H9 (cell line): ENCODE measurements around the gene CTSA. TPM values are rescaled to one million over a fixed set of nuclear protein-coding genes. Genes with fewer than 3 reads are reported as not detected.

Experiments
- DNase-seq: peaks from one replicate; pipeline ENCODE4 v3.0.0-alpha.2; 2017
- H2AFZ ChIP-seq: one replicate; pipeline ENCODE4 v1.6.1; 2013; ENCODE audit warnings: mild to moderate bottlenecking, low read length, control low read depth, moderate library complexity
- H2AK5ac ChIP-seq: 2 replicates; pipeline ENCODE4 v1.6.1; 2013; ENCODE audit warnings: low read length, control low read depth, mixed read lengths; ENCODE audit not compliant: insufficient read length
- H2BK120ac ChIP-seq: one replicate; pipeline ENCODE4 v1.6.1; 2013; ENCODE audit warnings: low read depth, mild to moderate bottlenecking, low read length, control low read depth, inconsistent platforms; ENCODE audit not compliant: poor library complexity, severe bottlenecking
- H2BK12ac ChIP-seq: 2 replicates; pipeline ENCODE4 v1.6.1; 2013; ENCODE audit warnings: low read length, control low read depth, mixed read lengths, low read depth; ENCODE audit not compliant: insufficient read length
- H2BK15ac ChIP-seq: 2 replicates; pipeline ENCODE4 v1.6.1; 2013; ENCODE audit warnings: low read depth, low read length, control low read depth
- H2BK20ac ChIP-seq: one replicate; pipeline ENCODE4 v1.6.1; 2013; ENCODE audit warnings: low read depth, mild to moderate bottlenecking, low read length, control low read depth, inconsistent platforms; ENCODE audit not compliant: poor library complexity, severe bottlenecking
- H2BK5ac ChIP-seq: 2 replicates; pipeline ENCODE4 v1.6.1; 2013; ENCODE audit warnings: low read length, control low read depth, mixed read lengths; ENCODE audit not compliant: insufficient read length
- H3K14ac ChIP-seq: 2 replicates; pipeline ENCODE4 v1.6.1; 2013; ENCODE audit warnings: low read length, control low read depth; ENCODE audit not compliant: insufficient read depth
- H3K18ac ChIP-seq: 2 replicates; pipeline ENCODE4 v1.6.1; 2013; ENCODE audit warnings: low read depth, mild to moderate bottlenecking, mixed read lengths, low read length, control low read depth; ENCODE audit not compliant: insufficient read length
- H3K23ac ChIP-seq: 2 replicates; pipeline ENCODE4 v1.6.1; 2013; ENCODE audit warnings: low read length, control low read depth, mixed read lengths, low read depth; ENCODE audit not compliant: insufficient read length
- H3K23me2 ChIP-seq: 2 replicates; pipeline ENCODE4 v1.6.1; 2013; ENCODE audit warnings: low read depth, mild to moderate bottlenecking, mixed read lengths, low read length, control low read depth; ENCODE audit not compliant: insufficient read length, poor library complexity, severe bottlenecking
- H3K27ac ChIP-seq: 2 replicates; pipeline ENCODE4 v1.5.1; 2013; ENCODE audit warnings: low read length, control low read depth, mixed read lengths, low read depth; ENCODE audit not compliant: insufficient read length
- H3K27me3 ChIP-seq: 2 replicates; pipeline ENCODE4 v1.6.1; 2013; ENCODE audit warnings: low read length, control low read depth, inconsistent platforms; ENCODE audit not compliant: insufficient read depth
- H3K4ac ChIP-seq: 2 replicates; pipeline ENCODE4 v1.6.1; 2013; ENCODE audit warnings: low read depth, mild to moderate bottlenecking, control low read depth, inconsistent platforms, low read length, moderate library complexity
- H3K4me1 ChIP-seq: 2 replicates; pipeline ENCODE4 v1.6.1; 2013; ENCODE audit warnings: low read length, control low read depth, inconsistent platforms; ENCODE audit not compliant: insufficient read depth
- H3K4me2 ChIP-seq: 2 replicates; pipeline ENCODE4 v1.6.1; 2013; ENCODE audit warnings: low read length, control low read depth, mixed read lengths; ENCODE audit not compliant: insufficient read length, insufficient read depth
- H3K56ac ChIP-seq: 2 replicates; pipeline ENCODE4 v1.6.1; 2013; ENCODE audit warnings: low read depth, mild to moderate bottlenecking, mixed read lengths, low read length, control low read depth; ENCODE audit not compliant: insufficient read length
- H3K79me1 ChIP-seq: 2 replicates; pipeline ENCODE4 v1.6.1; 2013; ENCODE audit warnings: low read depth, mild to moderate bottlenecking, moderate library complexity, low read length, control low read depth, inconsistent platforms; ENCODE audit not compliant: insufficient read depth, poor library complexity, severe bottlenecking
- H3K79me2 ChIP-seq: 2 replicates; pipeline ENCODE4 v1.6.1; 2013; ENCODE audit warnings: low read length, control low read depth, inconsistent platforms; ENCODE audit not compliant: insufficient read depth
- H3K9ac ChIP-seq: 2 replicates; pipeline ENCODE4 v1.6.1; 2013; ENCODE audit warnings: low read length, control low read depth, mixed read lengths; ENCODE audit not compliant: insufficient read length; ENCODE audit errors: extremely low read depth
- H3K9me3 ChIP-seq: one replicate; pipeline ENCODE4 v1.6.1; 2013; ENCODE audit warnings: low read depth, low read length, inconsistent platforms; ENCODE audit not compliant: control insufficient read depth
- H3T11ph ChIP-seq: one replicate; pipeline ENCODE4 v1.6.1; 2013; ENCODE audit warnings: mild to moderate bottlenecking, low read length, control low read depth, inconsistent platforms
- H4K20me1 ChIP-seq: one replicate; pipeline ENCODE4 v1.6.1; 2013; ENCODE audit not compliant: control insufficient read depth, insufficient read length, insufficient read depth
- H4K5ac ChIP-seq: 2 replicates; pipeline ENCODE4 v1.6.1; 2013; ENCODE audit warnings: low read depth, mild to moderate bottlenecking, mixed read lengths, low read length, control low read depth; ENCODE audit not compliant: insufficient read length
- H4K8ac ChIP-seq: replicated peaks from 2 replicates; pipeline ENCODE4 v1.6.1; 2013; ENCODE audit warnings: low read length, control low read depth, mixed read lengths, low read depth; ENCODE audit not compliant: insufficient read length
- H4K91ac ChIP-seq: 2 replicates; pipeline ENCODE4 v1.6.1; 2013; ENCODE audit warnings: low read depth, mild to moderate bottlenecking, moderate library complexity, mixed read lengths, low read length, control low read depth; ENCODE audit not compliant: insufficient read length
- H3K27ac Mint-ChIP-seq, 3 experiments: 2 replicates in 2 of 3; 3 replicates in 1 of 3; pipeline ENCODE4 v1.8.0; 2020 to 2021; ENCODE audit warnings: mixed read lengths in 3 of 3, mild to moderate bottlenecking in 1 of 3, moderate library complexity in 1 of 3
- H3K27me3 Mint-ChIP-seq: 2 replicates; pipeline ENCODE4 v1.8.0; 2021; ENCODE audit warnings: low read depth, mild to moderate bottlenecking, moderate library complexity, mixed read lengths
- H3K36me3 Mint-ChIP-seq, 3 experiments: 2 replicates in 2 of 3; 3 replicates in 1 of 3; pipeline ENCODE4 v1.8.0; 2020 to 2021; ENCODE audit warnings: low read depth in 3 of 3, mixed read lengths in 3 of 3; ENCODE audit not compliant: insufficient read depth in 1 of 3
- H3K4me1 Mint-ChIP-seq, 2 experiments: 2 replicates each; pipeline ENCODE4 v1.8.0; 2020; ENCODE audit warnings: mixed read lengths in 2 of 2
- H3K4me3 Mint-ChIP-seq, 2 experiments: 2 replicates in 1 of 2; 3 replicates in 1 of 2; pipeline ENCODE4 v1.8.0; 2020 to 2021; ENCODE audit warnings: mild to moderate bottlenecking in 2 of 2, mixed read lengths in 2 of 2, moderate library complexity in 1 of 2
- H3K9me3 Mint-ChIP-seq, 2 experiments: 2 replicates in 1 of 2; 3 replicates in 1 of 2; pipeline ENCODE4 v1.8.0; 2020; ENCODE audit warnings: mild to moderate bottlenecking in 2 of 2, mixed read lengths in 2 of 2, moderate library complexity in 1 of 2
- CTCF ChIP-seq: fragments of 200-600 bp; sonication (generic); conservative IDR thresholded peaks from 3 replicates; pipeline ENCODE4 v1.8.0; 2021; ENCODE audit warnings: antibody characterized with exemption, mild to moderate bottlenecking
- WGBS: extraction: QIAGEN DNeasy Blood & Tissue Kit; methylation state at CpG from one replicate; pipeline ENCODE4 v1.1.7; 2013; ENCODE audit warnings: missing lambda C conversion rate, low lambda C conversion rate, mixed read lengths; ENCODE audit not compliant: insufficient read length; ENCODE audit errors: extremely low coverage; 5-methylcytosine and 5-hydroxymethylcytosine counted together
- total RNA-seq: library from RNA; stranded (reverse); gene quantifications from 2 replicates; pipeline ENCODE4 v1.2.1, GENCODE V29; 2021

The CTSA gene
- total RNA-seq, 1 experiment from 2014 or later = 64.4 TPM

GRCh38 chr20:45947110-45947866 lies 56.2 kb downstream of the CTSA start:
- WGBS = no CpG with 5 or more reads among the region's 29 CpGs
- H3T11ph ChIP-seq = no peak overlapping the region
- peaks cover 32 to 84% (median 58%) of the 10 kb centered on the region in 3 experiments; a peak in 6 of 7 replicates for H3K36me3 Mint-ChIP-seq
- TF ChIP-seq CTCF = no peak
- H3K4me1 ChIP-seq = no peaks in the 10 kb centered on the region
- H2AFZ ChIP-seq = no peak overlapping the region
- H4K8ac ChIP-seq = no peak overlapping the region
- H3K9me3 Mint-ChIP-seq = no peaks in the 10 kb centered on the region
- no peak overlapping the region for H2BK15ac ChIP-seq
- H3K23ac ChIP-seq = no peak overlapping the region
- H3K4me3 Mint-ChIP-seq = no peak overlapping the region
- H3K27ac Mint-ChIP-seq = no peak overlapping the region
- H3K79me1 ChIP-seq = no peaks in the 10 kb centered on the region
- no peaks in the 10 kb centered on the region for H3K9me3 ChIP-seq
- H3K27ac ChIP-seq = no peak overlapping the region
- no peak overlapping the region for H2BK12ac ChIP-seq
- no peak overlapping the region for H3K56ac ChIP-seq
- no peak overlapping the region for H2AK5ac ChIP-seq
- no peaks in the 10 kb centered on the region for H3K79me2 ChIP-seq
- no peaks in the 10 kb centered on the region for H3K23me2 ChIP-seq
- H4K20me1 ChIP-seq = peaks cover 2% of the 10 kb centered on the region
- no peak overlapping the region for H3K4me2 ChIP-seq
- H4K5ac ChIP-seq = no peak overlapping the region
- H3K27me3 Mint-ChIP-seq = no peaks in the 10 kb centered on the region; the same call in 1 of the 2 replicates
- no peak overlapping the region for H3K4ac ChIP-seq
- H2BK120ac ChIP-seq = no peak overlapping the region
- H3K4me1 Mint-ChIP-seq = 0 out of 4 replicates have a peak, but pooled peaks cover 0 to 4% of the 10 kb centered on the region in 2 experiments
- no peaks in the 10 kb centered on the region for H3K27me3 ChIP-seq
- H3K9ac ChIP-seq = no peak overlapping the region
- H2BK20ac ChIP-seq = no peak overlapping the region
- no peak overlapping the region for H4K91ac ChIP-seq
- DNase-seq = no peak
- H2BK5ac ChIP-seq = no peak overlapping the region
- no peak overlapping the region for H3K18ac ChIP-seq
- H3K14ac ChIP-seq = no peak overlapping the region
